NCI-H1048 (cell line): ENCODE results near the gene CCDC188.

Source experiments
- DNase-seq: peaks from one replicate; lab custom pipeline; 2025; lab: John Stamatoyannopoulos, UW

The CCDC188 gene

GRCh38 chr22:20132686-20133246 lies 18.1 kb downstream of the CCDC188 start:
- DNase-seq: no peak

- no peak for DNase-seq
These were observed 18.8 kb downstream of the CCDC188 start for GRCh38 chr22:20131859-20132685.

- no peak for DNase-seq
These were observed 19.3 kb downstream of the CCDC188 start, which contains the start of gene ZDHHC8 for GRCh38 chr22:20131597-20131858. Gene ZDHHC8, plus strand, starts transcription at chr22:20131804. Its CDS starts 144 bp downstream, at chr22:20131948.

GRCh38 chr22:20130731-20131596 lies 19.9 kb downstream of the CCDC188 start:
- DNase-seq: no peak

GRCh38 chr22:20130319-20130718 lies 20.5 kb downstream of the CCDC188 start:
- no peak for DNase-seq

GRCh38 chr22:20129747-20130014 lies 21.2 kb downstream of the CCDC188 start:
- no peak for DNase-seq

- DNase-seq: no peak
These were observed 21.7 kb downstream of the CCDC188 start for GRCh38 chr22:20128902-20129746.

GRCh38 chr22:20128619-20128901 lies 22.3 kb downstream of the CCDC188 start:
- no peak for DNase-seq

GRCh38 chr22:20127869-20128618 lies 22.8 kb downstream of the CCDC188 start:
- no peak for DNase-seq

- DNase-seq: no peak
These were observed 23.5 kb downstream of the CCDC188 start for GRCh38 chr22:20127318-20127868.

- no peak for DNase-seq
These were observed 24.4 kb downstream of the CCDC188 start for GRCh38 chr22:20126284-20127029.

GRCh38 chr22:20125201-20126174 lies 25.4 kb downstream of the CCDC188 start:
- DNase-seq: no peak

GRCh38 chr22:20124083-20124787 lies 26.6 kb downstream of the CCDC188 start:
- no peak for DNase-seq

GRCh38 chr22:20123366-20124082 lies 27.3 kb downstream of the CCDC188 start:
- DNase-seq: no peak

GRCh38 chr22:20121856-20122415 lies 28.9 kb downstream of the CCDC188 start:
- no peak for DNase-seq

GRCh38 chr22:20118300-20119020 lies 32.4 kb downstream of the CCDC188 start:
- no peak for DNase-seq

GRCh38 chr22:20117633-20118299 lies 33.1 kb downstream of the CCDC188 start:
- DNase-seq: no peak
